Activated naive CD8-positive, alpha-beta T cell treated with anti-CD3 and anti-CD28 coated beads, Interleukin-2, amount 50 U/mL, for 16 hours (primary cell): ENCODE measurements around the gene PARD3B.

Experiments used
- DNase-seq: peaks from one replicate; pipeline ENCODE4 v3.0.0-alpha.2; 2020; ENCODE audit warnings: low read depth, low spot score

PARD3B gene

DNA sequence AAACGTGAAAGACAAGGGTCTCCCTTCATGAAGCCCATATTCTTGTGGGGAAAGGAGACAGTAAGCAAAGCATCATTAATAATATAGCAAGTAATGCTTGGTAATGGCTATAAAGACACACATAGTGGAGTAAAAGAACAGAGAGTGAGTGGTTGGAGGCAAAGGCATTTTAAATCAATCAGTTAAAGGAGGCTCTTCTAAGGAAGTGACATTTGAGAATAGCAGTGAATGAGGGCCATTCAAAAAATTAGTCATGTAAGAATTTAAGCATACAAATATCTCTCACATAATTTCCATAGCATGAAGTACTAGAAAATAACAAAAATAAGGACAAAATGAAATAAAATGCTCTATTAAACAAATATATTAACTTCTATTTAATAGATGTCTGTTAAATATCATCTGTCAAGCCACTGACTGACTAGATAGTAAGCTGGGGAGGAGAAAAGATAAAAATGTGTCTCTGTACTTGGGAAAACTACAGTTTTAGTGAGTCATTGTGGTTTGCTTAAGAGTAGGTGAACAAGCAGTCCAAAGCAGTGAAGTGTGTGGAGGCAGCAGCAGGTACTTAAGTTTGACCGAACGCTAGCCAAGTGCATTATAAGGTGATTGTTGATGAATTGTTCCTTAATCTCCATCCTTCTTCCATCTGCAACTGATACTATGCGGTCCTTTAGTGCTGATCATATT lies 160.1 kb downstream of the PARD3B start:
- DNase-seq: no peak

DNA sequence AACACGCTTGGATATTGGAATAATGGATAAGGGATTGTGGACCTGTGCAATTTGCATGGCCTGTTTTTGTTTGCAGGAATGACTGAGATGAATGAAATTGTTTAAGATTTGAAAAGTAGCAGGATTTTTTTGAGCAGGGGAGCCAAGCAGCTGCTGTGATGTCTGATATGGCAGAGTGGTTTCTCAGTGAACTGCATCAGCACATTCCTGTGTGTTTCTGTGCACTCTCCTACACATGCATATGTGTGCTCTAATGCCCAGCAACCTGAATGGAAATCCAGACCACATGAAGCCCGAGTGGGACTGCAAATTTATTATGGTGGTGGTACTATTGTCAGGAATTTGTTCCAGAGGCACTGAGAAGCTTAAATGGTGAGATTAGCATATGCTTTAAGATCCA lies 161.7 kb downstream of the PARD3B start:
- DNase-seq: no peak

DNA sequence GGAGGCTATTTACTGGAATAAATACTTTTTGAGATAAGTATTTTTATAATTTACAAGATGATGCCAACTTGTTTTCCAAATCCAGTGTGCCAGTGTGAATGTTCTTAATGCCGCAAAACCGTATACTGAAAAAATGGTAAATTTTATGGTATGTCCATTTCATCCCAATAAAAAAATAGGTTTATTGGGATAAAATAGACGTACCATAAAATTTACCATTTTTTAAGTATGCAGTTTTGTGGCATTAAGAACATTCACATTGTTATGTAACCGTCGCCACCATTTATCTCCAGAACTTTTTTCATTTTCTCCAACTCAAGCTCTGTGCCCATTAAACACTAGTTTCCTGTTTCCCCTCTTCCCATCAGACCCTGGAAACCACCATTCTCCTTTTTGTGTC lies 167.9 kb downstream of the PARD3B start:
- no peak for DNase-seq

DNA sequence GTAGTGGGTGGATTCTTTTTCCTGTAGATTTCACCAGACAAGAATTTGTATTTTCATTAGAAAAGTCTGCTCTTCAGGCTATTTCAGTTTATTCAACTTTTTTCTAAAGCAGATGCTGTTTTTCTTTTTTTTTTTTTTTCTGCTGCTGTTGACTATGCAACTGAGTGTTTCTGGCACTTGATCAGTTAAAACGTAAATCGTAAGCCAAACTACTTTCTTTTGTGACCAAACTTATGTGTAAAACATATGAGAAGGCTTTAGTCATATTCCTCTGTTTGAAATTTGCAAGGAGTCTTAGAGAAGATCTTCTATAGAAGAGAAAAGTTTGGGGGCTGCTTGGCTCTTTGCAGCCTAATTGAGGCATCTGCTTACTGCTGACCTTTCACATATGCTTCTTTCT lies 170.1 kb downstream of the PARD3B start:
- no peak for DNase-seq

DNA sequence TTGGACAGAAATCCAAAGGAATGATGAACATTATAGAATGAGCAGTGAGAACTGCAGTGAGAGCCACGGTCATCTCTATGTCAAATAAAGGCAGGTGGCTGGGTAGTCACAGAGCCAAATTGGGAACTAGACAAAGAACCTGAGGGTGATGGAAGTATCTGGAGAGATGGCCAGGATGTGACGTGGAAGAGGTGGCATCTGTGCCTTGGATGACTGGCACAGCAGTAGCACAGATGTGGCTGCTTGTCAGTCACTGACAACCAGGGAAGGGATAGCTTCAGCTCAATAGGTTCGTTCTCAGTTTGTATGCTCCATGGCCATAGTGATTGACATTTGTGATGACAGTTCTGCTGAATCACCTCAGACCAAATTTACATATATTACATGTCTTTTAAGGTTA lies 172.3 kb downstream of the PARD3B start:
- DNase-seq: no peak

DNA sequence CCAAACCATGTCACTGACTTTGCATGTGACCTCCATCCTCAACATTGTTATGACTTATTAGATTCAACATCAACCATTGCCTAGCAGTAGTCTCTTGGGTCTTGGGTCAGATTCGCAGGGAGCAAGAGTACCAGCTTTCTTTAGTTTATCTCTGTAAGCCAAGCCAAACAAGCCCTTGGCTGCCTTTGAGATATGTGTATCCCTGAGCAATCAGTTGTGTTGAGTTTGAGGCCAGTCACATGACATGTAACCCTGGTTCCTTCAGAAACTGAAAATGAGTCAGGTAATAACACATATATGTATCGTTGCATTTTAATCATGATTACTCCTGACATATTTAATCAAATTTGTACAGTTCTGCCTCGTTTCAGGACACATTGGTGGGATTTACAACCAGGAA lies 173.3 kb downstream of the PARD3B start:
- no peak for DNase-seq

DNA sequence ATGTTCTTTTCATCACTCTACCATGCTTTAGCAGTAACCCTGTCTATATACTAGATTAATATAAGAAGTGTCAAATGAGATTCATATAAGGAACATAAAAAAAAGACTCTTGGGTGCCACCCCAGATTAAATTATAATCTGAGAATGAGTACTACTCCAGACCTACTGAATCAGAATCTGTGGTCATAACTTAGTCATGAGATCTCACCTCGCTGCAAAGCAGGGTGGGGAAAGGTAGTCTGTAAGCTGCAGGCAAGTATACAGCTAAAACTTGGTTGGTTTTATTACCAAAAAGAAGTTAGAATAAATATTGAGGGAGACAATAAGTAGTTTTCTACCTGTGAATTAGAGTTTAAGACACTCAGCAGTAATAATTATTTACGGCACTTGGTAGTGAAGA lies 175.6 kb downstream of the PARD3B start:
- no peak for DNase-seq

DNA sequence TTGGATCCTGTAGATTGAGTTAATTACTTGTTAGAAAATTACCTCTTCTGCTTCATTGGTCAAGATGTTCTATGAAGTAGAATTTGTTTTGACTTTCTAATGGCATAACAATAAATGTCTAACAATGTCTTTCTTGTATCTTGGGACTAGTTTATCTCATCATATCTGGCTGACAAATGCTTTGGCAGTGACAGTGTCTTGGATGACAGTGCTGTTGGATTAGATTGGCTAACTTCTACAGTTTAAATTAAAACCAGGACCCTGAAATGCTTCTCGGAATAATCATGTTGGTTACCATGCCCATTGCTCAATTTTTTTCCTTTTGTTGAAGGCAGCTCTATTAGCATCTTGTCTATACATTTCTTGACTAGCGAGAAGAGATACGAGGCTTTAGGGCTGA lies 176.9 kb downstream of the PARD3B start:
- no peak for DNase-seq

DNA sequence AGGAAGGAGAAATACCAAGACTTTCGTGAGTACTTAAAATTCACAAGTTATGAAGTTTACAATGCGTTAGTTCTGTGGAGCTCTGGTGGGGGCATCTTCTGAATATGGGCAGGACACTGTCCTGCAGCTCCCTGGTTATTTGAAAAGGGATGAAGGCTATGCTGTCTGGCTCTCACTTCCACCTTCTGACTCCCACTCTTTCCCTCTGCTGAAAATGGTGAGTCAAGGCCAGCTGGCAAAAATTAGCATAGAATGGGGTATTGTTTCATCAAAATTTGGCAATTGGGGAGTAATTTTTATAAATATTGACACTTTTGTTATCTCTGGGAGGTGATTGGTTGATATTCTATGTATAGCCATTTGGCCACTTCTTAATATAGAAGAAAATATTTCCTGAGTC lies 177.4 kb downstream of the PARD3B start:
- DNase-seq: no peak

DNA sequence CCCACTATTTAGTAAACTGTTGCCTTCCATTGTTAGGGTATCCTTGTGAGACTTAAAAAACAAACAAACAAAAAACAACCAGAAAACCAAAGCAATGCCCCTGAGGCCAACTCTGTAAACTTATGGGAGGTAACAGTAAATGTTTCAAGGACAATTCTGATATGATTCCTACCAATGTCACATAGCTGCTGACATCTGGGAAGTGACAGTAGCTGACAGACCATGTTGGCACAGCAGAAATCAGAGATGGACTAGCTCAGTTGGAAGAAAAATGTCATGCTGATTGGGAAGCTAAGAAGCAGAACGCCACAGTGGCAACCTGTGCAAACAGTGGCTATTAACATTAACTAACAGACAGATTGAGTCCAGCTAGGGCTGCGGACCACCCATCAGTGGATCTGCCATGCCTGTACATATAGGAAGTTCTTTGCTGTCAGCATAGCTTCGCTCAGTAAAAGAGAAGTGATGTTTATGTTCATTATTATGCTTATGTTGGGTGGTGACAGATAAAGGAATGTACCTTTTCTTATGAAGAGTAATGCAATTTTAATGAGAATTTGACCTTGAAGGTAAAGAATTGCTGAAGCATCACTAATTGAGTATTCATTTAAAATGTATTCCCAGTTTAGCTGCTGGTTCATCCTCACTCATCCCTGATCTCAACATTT lies 180.6 kb downstream of the PARD3B start:
- no peak for DNase-seq

DNA sequence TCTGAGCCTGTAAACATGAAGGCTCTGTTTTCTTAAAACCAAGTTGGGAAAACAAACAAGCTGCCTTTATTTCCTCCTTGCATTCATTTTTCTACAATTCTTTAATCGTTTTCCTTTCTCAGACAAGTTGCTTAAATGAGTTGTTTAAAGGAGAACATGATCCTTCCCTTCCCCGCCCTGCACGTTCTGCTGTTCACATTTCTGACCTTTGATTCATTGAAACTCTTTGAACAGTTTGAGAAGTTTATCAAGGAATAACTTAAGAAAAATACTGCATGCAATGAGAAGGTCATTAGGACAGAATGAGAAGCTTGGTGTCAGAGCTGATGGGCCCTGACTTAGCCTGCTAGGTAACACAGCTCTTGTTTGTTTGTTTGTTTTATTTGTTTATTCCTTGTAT lies 181.6 kb downstream of the PARD3B start:
- no peak for DNase-seq

DNA sequence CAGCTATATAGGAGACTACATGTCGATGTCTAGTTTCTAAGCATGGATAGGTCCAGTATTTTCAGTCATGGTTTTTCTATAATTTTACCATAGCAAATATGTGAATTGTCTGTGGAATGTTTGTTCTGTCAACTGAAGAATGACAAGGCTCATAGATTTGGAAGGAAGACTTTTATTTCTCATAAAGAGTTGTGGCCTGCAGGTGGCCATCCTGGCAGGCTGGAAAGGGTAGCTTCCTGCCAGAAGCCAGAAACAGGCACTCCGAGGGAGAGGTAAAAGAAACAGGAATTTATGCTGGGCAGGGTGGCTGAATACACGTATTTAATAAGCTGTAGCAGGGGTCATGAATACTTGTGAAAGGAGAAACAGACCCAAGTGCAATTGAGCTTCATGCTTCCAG lies 182.1 kb downstream of the PARD3B start:
- DNase-seq: no peak

DNA sequence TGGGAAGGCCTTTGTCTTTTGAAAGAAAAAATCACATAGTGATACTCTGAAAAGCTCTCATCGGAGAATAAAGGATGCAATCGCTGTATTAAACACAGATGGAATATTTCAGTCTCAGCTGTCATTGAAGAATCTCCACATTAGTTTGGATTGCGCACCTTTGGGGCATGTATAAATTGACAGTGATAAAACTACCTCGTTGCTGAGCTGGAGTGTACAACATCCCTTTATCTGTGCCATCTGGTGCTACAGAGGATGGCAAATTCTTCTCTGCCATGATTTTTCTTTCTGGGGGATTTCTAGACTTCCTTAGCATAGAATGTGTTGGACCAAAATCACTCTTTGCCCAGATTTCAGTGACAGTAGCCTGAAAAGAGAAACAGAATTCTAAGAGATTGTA lies 185.3 kb downstream of the PARD3B start:
- no peak for DNase-seq

DNA sequence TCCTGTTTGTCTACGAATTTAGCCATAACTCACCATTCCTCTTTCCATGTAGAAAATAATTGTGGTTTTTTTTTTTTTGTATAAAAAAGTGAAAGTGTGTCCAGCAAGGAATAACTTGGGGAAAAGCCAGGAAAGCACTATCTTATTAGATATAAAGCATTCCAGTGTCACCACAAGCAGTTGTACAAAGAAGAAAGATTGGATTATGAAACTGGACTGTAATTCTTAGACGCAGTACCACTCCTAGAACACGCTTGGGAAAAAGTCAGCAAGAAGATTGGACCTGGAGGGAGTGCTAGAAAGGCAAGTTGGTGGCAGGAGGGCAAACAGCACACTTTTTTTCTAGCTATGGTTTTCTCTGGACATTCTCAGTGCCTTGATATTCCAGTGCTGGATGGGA lies 186.7 kb downstream of the PARD3B start:
- DNase-seq: no peak

DNA sequence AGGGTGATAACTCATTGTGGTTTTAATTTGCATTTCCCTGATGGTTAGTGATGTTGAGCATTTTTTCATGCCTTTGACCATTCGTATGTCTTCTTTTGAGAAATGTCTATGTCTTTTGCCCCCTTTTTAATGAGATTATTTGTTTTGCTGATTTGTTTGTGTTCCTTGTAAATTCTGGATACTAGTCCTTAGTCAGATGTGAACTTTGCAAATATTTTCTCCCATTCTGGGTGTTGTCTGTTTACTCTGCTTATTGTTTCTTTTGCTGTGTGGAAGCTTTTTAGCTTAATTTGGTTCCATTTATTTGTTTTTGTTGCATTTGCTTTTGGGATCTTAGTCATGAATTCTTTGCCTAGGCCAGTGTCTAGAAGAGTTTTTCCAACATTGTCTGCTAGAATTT lies 192.0 kb downstream of the PARD3B start:
- no peak for DNase-seq

DNA sequence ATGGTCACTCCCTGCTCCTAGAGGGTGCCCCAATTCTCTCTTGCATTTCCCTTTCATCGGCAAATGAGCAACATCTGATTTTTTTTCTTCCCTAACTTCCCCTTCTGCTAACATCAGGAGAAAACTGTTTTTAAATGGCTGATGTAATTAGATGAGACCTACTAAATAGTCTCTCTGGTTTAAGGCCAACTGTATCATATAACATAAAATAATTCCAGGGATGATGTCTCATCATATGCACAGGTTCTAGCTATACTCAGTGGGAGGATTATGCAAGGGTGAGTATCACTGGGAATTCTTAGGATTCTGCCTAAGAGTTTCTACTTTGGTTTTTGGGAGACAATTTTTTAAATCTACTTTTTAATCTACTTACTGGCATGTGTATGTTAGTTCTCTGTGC lies 193.4 kb downstream of the PARD3B start:
- no peak for DNase-seq

DNA sequence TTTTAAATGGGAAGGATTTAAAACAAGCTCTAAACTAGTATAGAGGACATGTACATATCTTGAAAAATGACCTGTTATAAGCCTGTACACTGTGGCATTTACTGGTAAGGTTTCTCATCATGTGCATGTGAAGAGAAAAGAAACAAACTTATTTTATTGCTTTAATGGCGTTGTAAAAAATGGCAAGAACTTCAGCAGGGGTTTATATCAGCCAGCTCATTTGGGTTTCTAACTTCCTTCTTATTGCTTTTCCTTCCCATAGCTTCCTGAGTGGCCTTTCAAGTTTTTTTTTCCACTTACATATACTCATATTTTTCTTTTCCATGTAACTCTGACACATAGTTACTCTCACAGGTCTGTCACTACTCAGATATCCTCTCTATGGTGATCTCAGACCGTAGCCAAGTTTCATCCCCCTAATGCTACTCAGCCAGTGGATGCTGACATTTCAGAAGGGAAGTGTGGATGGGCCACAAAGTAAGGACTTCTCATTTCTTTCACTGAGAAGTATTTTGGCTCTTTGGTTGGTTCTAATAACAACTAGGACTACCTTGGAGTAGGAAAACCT lies 198.2 kb downstream of the PARD3B start:
- no peak for DNase-seq

DNA sequence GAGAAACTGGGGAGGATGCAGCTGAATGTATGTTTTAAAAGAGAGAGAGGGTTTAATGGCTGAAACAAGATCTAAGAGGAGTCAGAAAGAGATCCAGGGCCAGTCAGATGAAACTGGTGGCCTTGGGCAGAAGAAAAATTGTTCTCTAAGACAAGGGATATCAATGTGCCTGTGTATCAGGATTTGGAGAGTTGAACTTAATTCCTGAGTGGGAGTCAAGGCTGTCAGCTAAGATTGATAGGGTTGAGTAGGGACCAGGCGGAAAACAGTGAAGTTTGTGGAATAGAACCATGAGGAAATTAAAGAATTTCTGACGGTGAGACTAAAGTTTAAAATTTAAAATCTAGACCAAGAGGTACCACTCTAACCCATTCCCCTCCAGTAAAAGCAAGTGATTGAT lies 199.2 kb downstream of the PARD3B start:
- no peak for DNase-seq

DNA sequence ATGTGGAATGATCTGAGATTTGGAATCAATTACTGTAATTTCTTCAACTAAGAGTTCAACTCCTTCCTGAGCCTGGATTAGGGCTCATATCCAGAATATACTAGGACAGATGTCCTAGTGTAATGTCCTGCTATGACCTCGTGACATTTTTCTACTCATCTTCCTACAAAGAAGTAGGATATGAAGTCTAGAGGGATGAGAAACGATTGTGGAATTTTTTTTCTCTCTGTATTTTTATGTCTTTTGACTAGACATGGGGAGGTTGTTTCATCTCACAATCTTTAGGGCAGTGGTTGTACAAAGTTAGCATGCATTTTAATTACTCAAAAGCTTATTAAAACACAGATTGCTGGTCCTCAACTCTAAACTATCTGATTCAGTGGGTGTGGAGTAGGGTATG lies 203.0 kb downstream of the PARD3B start:
- no peak for DNase-seq

DNA sequence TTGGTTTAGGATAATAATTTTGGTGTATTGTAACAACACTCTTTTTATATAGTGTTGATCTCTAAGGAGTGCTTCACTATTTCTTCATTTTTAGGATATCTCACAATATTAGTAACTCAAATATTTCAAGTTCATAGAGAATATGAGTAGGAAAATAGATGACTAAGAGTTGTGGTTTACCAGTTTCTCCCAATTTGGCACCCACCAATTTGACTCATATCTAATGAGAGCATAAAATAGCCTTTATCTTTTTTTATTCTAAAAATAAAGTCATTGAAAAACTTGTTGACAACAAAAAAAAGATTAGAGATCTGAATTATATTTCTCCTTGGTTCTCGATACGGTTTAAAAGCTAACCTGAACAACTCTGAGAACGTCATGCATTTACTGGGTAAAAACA lies 204.0 kb downstream of the PARD3B start:
- no peak for DNase-seq

DNA sequence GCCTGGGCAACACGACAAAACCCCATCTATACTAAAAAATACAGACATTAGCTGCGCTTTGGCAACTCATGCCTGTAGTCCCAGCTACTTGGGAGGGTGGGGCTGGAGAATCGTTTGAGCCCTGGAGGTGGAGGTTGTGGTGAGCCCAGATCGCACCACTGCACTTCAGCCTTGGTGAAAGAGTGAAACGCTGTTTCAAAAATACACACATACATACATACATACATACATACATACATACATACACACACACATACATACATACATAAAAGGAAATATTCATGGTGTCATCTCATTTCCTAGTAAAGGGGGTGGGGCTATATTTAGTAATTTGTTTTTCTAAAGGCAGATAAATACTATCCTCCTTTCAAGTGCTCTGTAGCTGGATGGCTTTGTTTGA lies 205.1 kb downstream of the PARD3B start:
- no peak for DNase-seq

DNA sequence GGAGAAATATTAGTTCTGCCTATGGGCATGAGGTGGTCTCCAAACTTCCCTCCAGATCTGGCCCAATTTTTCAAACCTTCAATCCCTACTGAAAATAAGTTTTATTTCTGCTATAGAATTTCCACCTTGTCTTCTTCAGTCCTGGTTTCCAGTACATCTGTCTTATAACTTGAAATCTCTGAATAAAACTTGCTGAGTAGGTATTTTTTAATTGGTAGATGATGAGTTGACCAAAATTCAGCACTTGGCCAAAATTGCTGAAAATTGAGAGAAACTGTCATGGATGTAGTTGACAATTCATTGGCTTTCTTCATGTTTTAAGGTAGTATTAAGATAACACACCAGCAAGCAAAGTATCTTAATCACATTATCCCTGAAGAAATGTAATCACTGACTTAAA lies 206.2 kb downstream of the PARD3B start:
- DNase-seq: no peak

DNA sequence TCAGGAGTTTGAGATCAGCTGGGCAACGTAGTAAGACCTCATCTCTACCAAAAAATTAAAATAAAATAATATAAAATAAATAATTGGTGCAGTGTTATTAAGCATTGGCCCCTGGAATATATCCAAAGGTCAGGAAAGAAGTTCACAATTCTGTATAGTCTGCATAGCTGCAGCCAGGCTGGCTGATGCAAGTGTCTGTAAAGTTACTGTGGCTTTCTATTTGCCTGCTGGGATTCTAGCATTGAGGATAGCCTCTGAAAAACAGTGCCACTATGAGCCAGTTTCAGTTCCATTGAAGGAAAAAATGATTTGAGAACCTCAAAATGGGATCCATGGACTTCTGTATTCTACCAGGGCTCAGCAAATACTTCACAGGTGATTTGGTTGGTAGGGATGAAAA lies 208.6 kb downstream of the PARD3B start:
- DNase-seq: no peak

DNA sequence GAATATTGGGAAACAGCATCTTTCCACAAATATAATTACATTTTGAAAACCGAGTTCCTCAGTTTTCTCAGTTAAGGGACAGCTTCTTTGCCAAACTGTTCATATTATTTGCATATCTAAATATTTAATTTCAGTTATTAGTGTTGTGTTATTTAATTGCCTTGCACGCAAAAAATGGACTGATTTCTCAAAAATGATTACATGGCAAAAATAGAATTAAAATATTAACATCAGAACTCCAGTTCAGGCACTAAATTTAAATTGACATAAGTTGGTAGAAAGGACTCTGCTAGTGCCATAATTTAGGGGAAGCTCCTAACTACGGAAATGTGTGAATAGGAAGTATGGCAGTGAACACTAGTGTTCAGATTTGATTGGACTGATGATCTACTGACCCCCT lies 209.6 kb downstream of the PARD3B start:
- DNase-seq: no peak
